Activated CD4-positive, alpha-beta T cell treated with anti-CD3 and anti-CD28 coated beads, Interleukin-2, amount 50 U/mL, for 48 hours (primary cell): ENCODE data around the gene SFTA2.

ENCODE experiments used
- DNase-seq, 2 experiments: peaks; one replicate each; pipeline ENCODE4 v3.0.0-alpha.2; 2020

Gene SFTA2

DNA sequence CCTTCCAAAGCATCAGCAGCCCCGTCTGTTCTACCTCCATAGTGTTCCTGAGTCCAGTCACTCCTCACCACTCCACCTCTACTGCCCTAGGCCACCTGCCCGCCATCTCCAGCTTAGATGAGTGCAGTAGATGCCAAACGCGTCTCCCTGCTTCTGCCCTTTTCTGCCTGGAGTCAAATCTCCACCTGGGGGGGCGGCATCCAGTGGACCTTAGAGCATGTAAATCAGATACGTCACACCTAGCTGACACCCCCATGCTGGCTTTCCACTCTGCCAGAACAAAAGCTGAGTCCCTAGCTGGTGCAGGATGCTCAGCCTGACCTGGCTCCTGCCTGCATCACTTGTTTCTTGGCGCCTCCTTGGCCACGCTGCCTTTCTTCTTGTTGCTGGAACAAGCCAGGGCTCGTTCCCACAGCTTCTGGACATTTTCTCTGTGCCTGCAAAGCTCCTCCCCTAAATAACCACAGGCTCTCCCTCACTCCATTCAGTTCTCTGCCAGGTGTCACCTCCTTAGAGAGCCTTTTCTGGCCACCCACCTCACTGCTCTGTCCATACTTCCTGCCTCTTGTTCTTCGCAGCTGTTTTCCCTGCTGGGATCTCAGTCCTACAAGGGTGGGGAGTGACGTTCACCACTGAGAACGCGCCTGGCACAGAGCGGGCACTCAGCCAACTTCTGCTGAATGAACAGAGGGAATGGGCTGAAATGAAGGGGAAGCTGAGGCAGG, 41.9 kb downstream of the SFTA2 start:
- no peak for DNase-seq

DNA sequence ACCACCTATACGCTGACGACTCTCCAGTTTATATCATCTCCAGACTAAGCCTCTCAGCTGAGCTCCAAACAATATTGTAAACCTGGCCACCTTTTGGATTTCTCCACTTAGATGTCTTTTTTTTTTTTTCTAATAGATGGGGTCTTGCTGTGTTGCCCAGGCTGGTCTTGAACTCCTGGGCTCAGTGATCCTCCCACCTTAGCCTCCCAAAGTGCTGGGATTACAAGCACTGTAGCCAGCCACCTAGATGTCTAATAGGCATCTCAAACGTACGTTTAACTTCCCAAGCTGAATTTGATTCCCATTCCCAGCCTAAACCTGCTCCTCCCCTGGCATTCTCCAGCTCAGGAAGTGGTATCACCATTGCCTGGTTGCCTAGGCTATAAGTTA, 42.5 kb downstream of the SFTA2 start:
- no peak for DNase-seq

DNA sequence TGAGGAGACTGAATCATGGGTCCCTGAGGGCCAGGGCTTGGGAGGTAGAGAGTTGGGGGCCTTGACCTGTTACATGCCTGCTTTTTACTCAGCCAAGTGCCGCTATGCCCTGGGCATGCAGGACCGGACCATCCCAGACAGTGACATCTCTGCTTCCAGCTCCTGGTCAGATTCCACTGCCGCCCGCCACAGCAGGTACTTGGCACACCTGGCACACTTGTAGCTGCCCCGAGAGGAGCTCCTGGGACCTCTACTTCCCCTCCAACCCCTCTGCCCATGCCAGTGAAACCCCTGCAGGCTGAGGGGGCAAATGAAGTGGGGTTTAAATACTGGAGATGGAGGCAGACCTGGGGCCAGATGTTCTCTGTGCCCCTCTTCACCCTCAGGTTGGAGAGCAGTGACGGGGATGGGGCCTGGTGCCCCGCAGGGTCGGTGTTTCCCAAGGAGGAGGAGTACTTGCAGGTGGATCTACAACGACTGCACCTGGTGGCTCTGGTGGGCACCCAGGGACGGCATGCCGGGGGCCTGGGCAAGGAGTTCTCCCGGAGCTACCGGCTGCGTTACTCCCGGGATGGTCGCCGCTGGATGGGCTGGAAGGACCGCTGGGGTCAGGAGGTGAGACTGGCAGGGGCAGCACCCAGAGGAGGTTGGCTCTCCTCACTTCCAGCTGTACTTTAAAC, 43.0 kb downstream of the SFTA2 start:
- DNase-seq: no peak

DNA sequence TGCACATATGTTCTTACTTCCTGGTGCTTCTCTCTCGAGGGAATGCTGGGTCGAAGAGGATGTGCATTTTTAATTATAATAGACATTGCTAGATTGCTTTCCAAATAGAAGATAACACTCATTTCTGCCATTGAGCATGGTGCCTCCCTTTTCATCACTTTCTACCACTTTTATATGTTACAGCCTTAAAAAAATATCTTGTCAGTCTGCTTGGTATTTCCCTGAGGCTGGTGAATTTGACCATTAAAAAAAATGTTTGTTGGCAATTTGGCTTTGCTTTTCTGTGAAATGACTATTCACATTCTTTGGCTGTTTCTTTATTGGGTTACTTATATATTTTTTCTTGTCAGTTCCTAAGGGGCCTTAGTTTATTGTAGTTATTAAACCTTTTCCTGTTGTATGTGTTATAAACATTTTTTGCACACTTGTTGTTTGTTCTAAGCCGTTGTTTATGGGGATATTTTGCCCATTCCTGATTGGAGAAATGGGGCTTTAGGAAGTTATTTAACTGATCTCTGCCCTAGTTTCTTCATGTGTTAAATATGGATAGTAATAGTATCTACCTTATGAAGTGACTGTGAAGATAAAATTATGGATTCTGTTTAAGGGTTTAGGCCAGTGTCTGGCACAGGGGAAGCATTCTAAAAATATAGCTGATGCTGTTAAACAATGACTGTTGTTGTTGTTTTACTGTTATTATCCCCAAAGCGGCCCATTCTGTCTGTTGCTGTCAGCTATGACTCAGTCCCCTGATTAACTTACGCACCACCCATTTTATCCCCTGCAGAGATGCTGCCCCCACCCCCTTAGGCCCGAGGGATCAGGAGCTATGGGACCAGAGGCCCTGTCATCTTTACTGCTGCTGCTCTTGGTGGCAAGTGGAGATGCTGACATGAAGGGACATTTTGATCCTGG, 43.8 kb downstream of the SFTA2 start:
- DNase-seq: no peak

DNA sequence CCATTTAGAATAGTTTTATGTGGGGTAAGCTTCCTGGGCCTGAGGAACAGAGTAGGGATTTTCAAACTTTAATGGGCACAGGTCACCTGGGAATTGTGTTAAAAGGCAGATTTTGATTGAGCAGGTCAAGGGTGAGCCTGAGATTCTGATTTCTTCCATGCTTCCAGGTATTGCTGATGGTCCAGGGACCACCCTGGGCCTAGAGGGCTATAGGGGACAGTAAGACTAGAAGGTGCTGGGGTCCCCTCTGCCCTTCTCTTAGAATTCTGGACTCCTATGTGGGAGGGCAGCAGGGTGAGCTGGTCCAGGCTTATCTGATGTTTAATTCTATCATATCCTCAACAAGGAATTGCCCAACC, 45.1 kb downstream of the SFTA2 start:
- DNase-seq: no peak

DNA sequence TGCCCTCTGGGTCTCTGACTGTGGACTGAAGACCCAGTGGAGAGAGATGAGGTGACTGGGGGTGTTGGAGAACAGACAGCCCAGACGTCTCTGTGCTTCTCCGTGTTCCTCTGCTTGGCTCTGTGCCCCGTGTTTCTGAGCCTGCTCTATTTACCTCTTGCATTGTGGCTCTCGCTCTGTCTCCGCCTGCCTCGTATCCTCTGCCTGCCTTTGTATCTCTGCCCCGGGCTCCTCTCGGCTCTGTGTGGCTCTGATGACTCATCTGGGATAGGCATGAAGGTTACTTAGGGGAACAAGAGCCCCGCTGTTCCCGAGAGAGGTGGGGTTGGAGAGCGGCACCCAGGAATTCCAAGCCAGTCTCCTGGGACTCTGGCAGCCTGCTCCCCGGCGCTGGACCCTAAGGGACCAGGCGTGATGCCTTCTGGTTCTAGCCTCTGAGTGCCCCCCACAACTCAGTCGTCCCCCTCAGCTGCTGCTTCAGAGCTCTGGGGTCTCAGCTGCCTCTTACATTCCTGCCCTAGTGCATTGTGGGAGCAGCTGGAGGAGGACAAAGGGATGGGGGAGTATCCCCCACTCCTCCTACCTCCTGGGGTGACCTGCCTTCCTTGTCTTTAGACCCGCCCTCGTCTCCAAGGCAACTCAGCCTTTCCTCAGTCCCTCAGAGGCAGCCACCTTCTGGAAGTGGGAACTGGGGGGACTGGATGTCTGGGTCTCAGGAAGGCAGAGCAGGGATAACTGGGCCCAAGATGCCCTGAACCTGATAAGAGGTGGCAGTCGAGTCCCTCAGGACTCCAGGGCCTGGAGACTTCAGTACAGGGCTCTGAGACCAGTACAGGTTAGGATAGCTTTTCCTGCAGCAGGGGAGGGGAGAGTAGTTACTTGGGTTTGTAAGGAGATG, 45.7 kb downstream of the SFTA2 start:
- peak in 1 of 2 experiments; percentile 36 for DNase-seq

DNA sequence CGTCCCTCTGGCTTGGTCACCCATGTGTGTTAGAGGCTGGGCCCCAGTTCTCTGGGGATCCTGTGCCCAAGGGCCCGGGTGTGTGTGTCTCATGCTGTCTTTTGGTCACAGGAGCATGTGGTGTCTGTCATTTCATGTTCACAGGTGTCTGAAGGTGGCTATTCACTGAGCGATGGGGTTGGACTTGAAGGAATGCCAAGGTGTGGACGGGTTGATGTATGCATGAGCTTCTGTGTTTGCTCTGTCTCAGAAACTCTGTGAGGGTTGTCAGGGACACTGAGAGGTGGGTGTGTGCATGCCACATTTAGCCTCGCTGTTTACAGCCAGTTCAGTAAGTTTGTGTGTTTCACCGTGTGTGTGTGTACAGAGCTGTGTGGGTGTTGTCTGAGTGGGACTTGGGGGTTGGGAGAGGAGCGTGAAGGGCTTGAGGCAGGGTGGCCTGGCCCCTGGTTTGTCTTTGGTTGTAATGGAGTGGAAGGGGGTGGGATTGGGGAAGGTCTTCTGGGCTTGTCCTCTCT, 46.4 kb downstream of the SFTA2 start:
- DNase-seq: peak in 1 of 2 experiments; percentile 14

DNA sequence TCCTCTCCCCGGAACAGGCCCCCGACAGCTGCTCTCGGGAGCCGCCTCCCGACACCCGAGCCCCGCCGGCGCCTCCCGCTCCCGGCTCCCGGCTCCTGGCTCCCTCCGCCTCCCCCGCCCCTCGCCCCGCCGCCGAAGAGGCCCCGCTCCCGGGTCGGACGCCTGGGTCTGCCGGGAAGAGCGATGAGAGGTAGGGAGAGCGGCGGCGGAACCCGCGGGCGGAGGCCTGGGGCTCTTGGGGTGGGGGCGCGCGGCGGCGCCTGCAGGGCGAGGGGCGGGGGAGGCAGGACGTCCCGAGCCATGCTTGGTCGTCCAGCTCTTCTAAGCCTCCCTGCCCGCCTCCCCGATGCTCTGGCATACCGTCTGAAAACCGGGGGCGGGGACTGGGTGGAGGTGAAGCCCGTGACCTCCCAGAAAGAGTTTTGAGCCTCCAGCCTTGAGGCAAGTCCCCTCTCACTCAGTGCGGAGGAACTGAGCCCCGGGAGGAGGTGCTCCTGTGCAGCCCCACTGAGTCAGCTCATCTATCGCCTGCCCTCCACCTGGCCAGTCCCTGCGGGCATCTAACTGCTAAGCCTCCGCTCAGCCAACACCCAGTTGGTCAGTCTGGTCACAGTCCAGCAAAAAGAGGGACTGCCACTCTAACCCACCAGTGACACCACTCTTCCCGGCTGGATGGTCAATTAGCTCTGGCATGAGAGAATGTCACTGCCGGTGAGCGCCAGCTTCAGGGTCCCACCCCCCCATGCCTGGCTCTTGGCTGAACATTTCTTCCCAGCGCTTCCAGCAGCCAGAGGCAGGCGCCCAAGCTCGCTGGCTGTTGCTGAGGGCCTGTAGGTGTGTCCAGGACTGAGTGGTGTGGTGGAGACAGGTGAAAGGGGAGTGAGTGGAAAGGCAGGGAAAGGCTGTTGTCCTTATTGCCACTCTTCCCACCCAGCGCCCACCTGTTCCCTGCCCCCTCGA, 47.2 kb downstream of the SFTA2 start:
- peak; percentile 59 to 69 for DNase-seq

DNA sequence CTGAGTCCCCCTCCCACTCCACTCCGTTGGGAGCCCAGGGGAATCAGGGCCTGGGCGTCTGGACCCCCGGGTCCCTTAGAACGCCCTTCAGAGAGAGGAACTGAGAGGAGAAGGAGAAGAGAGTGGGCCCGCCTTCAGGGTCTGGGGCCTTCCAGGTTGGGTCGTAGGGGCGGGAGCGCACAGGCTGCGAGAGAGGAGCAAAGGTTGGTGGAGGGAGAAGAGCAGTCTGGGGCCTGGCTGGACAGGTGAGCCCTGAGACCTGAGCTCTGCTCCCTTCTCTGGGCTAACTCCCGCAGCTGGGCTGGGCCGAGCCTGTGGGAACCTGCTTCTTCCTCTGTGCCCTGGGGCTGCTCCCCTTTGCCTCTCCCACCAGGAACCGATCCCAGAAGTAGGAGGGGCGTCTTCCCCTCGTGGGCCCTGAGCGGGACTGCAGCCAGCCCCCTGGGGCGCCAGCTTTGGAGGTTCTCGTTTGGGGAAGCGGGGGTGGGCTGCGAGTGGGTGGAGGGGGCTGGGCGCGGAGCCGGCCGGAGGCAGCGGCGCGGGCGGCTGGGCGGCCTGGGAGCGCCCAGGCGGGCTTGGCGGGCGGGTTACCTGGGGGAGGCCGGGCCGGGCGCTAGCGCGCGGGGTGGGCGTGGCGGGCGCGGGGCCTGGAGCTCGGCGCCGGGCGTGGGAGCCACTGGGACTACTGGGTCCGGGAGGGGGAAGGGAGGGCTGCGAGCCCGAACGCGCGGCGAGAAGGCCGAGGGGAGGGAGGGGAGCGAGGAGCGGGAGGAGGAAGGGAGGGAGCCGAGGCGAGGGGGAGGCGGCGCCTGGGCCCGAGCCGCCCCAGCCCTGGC, 48.1 kb downstream of the SFTA2 start, which contains the start of gene DDR1:
DDR1 (plus strand) TSS at position 835 of the 836 bp plus-strand sequence. CDS start 4,211 bp downstream, outside the sequence.
- DNase-seq: peak; percentile 58 to 64

DNA sequence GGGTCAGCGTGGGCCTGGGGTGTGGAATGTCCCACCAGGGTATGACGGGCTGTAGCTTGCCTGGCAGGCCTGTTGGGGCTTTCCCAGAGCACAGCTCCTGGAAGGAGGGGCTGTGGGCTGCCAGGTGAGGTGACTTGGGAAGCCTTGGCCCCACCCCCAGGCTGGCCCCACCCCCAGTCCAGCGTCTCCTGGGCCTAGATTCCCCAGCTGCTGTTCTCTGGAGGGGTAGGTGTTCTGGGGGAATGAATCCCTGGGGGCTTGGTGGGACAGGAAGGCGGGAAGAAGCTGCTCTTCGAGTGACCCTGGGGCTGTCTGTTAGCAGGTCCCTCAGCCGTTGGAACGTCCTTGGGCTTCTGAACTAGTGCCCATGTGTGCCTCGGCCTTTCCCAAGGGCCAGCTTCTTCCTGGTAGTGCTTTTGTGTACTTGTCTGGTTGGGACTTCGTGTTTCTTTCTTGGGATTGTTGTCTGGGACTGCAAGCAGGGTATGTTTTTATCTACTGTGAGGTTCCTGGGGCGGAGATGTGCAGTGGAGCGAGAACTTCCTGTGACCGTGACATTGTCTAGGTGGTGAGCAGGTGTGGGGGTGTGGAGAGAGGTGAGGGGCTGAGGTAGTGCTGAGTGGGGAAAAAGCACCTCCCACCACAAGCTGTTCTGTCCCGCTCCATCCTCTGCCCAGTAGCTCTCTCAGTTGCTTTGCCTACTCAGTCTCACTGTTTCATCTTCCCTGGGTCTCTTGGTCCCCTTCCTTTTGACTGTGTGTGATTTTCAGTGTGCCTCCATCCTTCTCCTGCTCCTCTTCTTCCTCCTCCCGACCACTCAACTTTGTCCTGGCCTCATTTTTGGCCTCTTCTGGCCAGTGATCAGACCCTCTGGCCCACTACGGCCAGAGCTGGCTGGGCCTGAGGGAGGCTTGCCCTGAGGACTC, 48.9 kb downstream of the SFTA2 start:
- peak in 1 of 2 experiments; percentile 25 for DNase-seq

DNA sequence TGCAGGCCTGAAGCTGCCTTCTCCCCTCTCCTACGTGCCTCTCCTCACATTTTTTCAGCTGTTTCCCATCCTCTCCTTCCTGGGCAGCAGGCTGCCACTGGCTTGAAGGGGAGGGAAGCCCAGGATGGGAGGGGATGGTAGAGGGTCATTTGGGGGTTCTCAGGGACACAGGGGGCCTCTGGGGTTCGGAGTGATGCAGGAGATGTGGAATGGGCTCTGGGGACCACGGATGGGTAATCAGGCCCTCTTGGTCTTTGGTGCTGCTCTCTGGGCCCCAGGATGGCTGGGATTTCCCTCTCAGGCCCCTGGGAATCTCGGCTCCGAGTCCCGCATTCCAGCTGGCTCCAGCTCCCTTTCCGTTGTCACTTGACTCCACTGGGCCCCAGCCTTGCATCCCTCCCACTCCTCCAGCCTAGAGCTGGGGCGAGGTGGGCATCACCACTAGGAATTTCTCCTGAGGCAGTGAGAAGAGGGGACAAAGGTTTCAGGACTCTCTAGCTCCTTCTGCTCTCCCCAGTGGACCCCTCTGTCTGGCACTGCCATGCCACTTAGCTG, 49.7 kb downstream of the SFTA2 start:
- DNase-seq: no peak

DNA sequence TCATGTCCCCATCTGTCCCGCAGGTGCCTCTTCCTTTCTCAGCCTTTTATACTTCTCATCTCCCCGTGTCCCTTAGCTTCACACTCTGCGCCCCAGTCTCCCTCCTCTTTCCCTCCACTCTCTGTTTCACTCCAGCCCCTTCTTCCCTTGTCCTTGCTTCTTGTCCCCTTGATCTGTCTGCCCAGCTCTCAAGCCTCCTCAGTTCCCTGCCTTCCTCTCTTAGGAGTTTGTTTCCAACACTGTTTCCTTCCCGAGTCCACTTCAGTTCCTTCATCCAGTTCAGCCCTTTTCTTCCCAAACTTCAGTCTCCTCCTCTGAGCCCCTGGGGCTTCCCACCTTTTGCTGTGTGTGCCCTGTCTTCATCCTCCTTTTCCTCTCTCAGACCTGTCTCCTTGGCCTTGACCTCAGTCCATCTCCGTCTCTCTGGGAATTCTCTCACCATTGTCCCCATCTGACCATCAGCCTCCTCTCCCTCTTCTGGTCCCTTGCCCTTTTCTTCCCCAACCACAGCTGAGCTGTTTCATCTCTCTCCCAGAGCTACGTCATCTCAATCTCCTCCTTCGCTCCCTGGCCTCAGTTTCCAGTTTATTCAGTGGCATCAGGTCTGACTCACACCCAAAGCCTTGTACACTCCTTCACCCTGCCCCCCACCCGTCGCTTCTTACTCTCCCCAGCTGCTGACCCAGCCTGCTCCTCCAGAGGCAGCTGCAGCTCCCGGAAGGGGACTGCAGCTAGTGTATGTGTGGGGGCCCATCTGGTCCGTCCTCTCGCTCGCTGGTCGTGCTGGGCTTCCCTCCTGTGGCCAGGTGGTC, 50.4 kb downstream of the SFTA2 start:
- DNase-seq: no peak
